Adipocyte (in vitro differentiated cells): ENCODE measurements around the gene GALK1.

Experiments used
- DNase-seq: peaks from one replicate; pipeline ENCODE4 v3.0.0-alpha.2; 2015; ENCODE audit warnings: low read depth
- H3K27me3 ChIP-seq: replicated peaks from 2 replicates; pipeline ENCODE4 v1.7.0; 2013; ENCODE audit warnings: mild to moderate bottlenecking, low read length, moderate library complexity; ENCODE audit not compliant: control insufficient read depth, insufficient read depth
- H3K36me3 ChIP-seq: 2 replicates; pipeline ENCODE4 v1.7.0; 2013; ENCODE audit warnings: low read length, mild to moderate bottlenecking, moderate library complexity; ENCODE audit not compliant: control insufficient read depth, insufficient read depth, severe bottlenecking
- H3K4me1 ChIP-seq: 2 replicates; pipeline ENCODE4 v1.7.0; 2013; ENCODE audit warnings: mild to moderate bottlenecking, low read length, moderate library complexity; ENCODE audit not compliant: control insufficient read depth, insufficient read depth
- H3K4me3 ChIP-seq: 2 replicates; pipeline ENCODE4 v1.7.0; 2013; ENCODE audit warnings: mild to moderate bottlenecking, low read length, moderate library complexity
- H3K9ac ChIP-seq: 2 replicates; pipeline ENCODE4 v1.7.0; 2013; ENCODE audit warnings: mild to moderate bottlenecking, low read length, moderate library complexity
- H3K9me3 ChIP-seq: 2 replicates; pipeline ENCODE4 v1.7.0; 2013; ENCODE audit warnings: mild to moderate bottlenecking, low read length, moderate library complexity; ENCODE audit not compliant: control insufficient read depth

GALK1 gene

DNA sequence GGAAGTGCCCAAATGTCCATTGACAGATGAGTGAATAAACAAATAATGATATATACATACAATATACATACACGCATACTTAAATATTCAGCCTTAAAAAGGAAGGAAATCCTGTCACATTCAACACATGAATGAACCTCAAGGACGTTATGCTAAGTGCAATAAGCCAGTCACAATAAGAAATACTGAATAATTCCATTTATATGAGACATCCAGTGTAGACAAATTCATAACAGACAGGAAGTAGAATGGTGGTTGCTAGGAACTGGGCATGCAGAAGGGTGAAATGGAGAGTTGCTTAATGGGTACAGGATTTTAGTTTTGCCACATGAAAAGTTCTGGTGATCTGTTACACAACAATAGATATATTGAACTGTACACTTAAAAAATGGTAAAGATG, 52.5 kb downstream of the GALK1 start:
- DNase-seq: no peak
- H3K9ac ChIP-seq: no peak overlapping the region
- H3K4me1 ChIP-seq: no peaks in the 10 kb centered on the region
- no peak overlapping the region for H3K4me3 ChIP-seq
- H3K36me3 ChIP-seq: peaks cover 8% of the 10 kb centered on the region
- no peaks in the 10 kb centered on the region for H3K27me3 ChIP-seq
- no peaks in the 10 kb centered on the region for H3K9me3 ChIP-seq
